Skeletal muscle cell (primary cell): ENCODE measurements around the gene ODF4.
"Not testable (repeated sequence)": the region's sequence is repeated elsewhere in the genome, so short reads cannot be mapped to it uniquely, and the experiment has no call there.

ENCODE experiments used
- DNase-seq: peaks from one replicate; pipeline ENCODE4 v3.0.0-alpha.2; 2010; ENCODE audit warnings: low read depth
- H3K4me3 ChIP-seq: 2 replicates; pipeline ENCODE4 v1.5.1; 2011; ENCODE audit warnings: low read depth, mild to moderate bottlenecking, control low read depth, low read length, moderate library complexity

The ODF4 gene

GRCh38 chr17:8387914-8388651 is 48.4 kb downstream of the ODF4 start:
- no peak overlapping the region for H3K4me3 ChIP-seq
- no peak for DNase-seq

DNA sequence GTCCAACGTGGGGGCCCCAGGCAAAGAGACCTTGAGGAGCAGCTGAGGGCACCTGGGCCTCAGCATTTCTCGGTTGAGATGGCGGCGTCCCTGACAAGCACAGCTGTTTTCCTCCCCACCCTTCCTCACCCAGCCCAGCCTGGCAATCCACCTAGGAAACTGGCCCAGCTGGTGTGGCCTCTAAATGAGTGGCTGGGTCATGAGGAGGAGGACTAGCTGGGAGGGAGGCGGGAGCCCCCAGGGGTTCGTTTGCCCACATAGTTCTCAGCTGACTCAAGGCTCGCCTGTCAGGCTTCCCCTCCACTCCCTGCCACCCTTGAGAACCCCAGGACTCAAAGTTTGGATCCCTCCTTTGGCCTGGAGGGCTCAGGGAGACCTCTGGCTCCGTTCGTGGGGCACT is 52.1 kb downstream of the ODF4 start:
- no peak for DNase-seq
- H3K4me3 ChIP-seq: no peak overlapping the region

DNA sequence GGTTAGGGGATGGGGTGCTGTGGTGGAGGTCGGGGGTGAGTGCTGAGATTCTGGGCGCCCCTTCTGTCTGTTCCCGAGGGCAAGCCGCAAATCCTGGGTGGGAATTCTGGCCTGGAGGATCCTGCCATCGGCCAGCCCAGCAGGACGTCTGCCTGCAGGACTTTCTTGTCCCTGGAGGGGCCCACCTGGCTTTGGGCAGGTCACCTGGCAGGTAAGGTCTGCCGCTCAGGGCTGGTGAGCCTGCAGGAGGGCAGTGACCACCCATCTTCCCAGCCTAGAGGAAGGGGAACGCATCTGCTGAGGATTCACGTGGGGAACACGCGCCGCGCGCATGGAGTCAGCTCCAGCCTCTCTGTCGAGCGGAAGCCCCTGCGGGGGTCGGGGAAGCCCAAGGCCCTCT is 52.6 kb downstream of the ODF4 start:
- no peak overlapping the region for H3K4me3 ChIP-seq
- no peak for DNase-seq

DNA sequence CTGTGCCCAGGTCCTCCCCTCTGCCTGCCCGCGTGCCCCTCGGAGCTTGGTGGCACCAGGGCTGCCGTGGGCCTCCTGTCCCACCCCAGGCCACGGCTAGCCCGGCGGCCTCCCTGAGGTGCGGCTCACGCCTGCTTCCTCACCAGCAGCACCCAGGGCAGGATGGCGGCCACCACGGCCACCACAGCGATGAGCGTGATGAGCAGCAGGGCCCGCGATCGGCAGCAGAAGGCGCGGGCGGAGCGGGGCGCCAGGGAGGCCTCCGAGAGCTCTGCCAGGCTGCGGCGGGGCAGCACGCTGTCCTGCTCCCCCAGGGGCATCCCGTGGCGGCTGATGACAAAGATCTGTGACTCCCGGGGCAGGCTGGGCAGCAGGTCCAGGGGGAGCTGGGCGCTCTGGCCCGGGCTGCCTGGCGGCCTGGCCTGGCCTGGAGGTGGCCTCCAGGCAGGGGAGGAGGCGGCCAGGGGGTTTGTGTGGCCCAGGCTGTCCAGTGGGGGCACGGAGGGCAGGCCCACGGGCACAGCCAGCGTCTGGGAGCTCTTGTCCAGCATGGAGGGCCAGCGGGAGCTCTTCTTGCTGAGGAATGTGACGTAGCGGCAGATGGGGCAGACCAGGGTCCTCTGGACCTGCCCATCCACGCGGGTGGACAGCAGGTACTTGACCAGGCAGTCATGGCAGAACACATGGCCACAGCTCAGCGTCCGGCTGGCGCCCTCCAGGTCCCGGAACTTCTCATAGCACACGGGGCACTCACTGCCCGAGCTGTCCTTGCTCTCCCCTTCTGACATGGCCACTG is 53.2 kb downstream of the ODF4 start:
- no peak for DNase-seq

GRCh38 chr17:8393470-8394231 is 54.0 kb downstream of the ODF4 start:
- H3K4me3 ChIP-seq: no peak overlapping the region
- DNase-seq: no peak

More for the DNA sequence above, 53.2 kb downstream of the ODF4 start:
- H3K4me3 ChIP-seq: no peak overlapping the region

DNA sequence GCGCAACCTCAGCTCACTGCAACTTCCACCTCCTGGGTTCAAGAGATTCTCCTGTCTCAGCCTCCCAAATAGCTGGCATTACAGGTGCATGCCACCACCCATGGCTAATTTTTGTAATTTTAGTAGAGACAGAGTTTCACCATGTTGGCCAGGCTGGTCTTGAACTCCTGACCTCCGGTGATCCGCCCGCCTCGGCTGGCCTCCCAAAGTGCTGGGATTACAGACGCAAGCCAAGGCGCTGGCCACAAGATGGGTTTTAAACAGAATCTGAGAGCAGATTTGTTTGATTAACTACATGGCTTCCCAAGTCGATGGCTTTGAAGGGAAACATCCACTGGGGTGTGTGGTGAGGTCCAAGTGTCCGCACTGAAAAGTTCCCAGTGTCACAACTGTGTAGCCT is 54.9 kb downstream of the ODF4 start:
- H3K4me3 ChIP-seq: not testable (repeated sequence)

More for the DNA sequence above, 54.9 kb downstream of the ODF4 start:
- DNase-seq: not testable (repeated sequence)
